SK-N-MC (cell line): ENCODE data around the gene SULT1A2.
"Not testable (repeated sequence)": the region's sequence is repeated elsewhere in the genome, so short reads cannot be mapped to it uniquely, and the experiment has no call there.

Experiments
- DNase-seq: peaks from one replicate; pipeline ENCODE4 v3.0.0-alpha.2; 2011; ENCODE audit warnings: low read depth, low spot score
- H3K27ac ChIP-seq: fragments of 200-600 bp; sonication (generic); 2 replicates; pipeline ENCODE4 v1.5.1; 2016; ENCODE audit warnings: mixed run types
- H3K36me3 ChIP-seq: fragments of 200-600 bp; sonication (generic); 2 replicates; pipeline ENCODE4 v1.6.1; 2017; ENCODE audit warnings: antibody characterized with exemption, low read length, mixed read lengths; ENCODE audit not compliant: insufficient read depth
- H3K4me3 ChIP-seq: fragments of 200-600 bp; sonication (generic); 2 replicates; pipeline ENCODE4 v1.5.1; 2016
- H3K9ac ChIP-seq: fragments of 200-600 bp; sonication (generic); 2 replicates; pipeline ENCODE4 v1.8.0; 2017; ENCODE audit warnings: mixed run types, mixed read lengths; ENCODE audit not compliant: insufficient read length
- H3K9me3 ChIP-seq: fragments of 200-600 bp; sonication (generic); 2 replicates; pipeline ENCODE4 v1.6.1; 2017; ENCODE audit warnings: low read depth, mild to moderate bottlenecking, antibody characterized with exemption, low read length, moderate library complexity, mixed read lengths
- EZH2 ChIP-seq: fragments of 200-600 bp; sonication (generic); IDR thresholded peaks from one replicate; pipeline ENCODE4 v1.6.1; 2017; ENCODE audit warnings: antibody characterized with exemption
- FOXP2 ChIP-seq: optimal IDR thresholded peaks from 2 replicates; pipeline ENCODE3; 2011; ENCODE audit warnings: mild to moderate bottlenecking, moderate library complexity; ENCODE audit not compliant: insufficient read depth; ENCODE audit errors: extremely low read length, control extremely low read depth
- POLR2AphosphoS5 ChIP-seq: IDR thresholded peaks from 2 replicates; pipeline ENCODE4 v1.6.1; 2012; ENCODE audit warnings: mild to moderate bottlenecking, low read depth, low read length, borderline replicate concordance

The SULT1A2 gene

DNA sequence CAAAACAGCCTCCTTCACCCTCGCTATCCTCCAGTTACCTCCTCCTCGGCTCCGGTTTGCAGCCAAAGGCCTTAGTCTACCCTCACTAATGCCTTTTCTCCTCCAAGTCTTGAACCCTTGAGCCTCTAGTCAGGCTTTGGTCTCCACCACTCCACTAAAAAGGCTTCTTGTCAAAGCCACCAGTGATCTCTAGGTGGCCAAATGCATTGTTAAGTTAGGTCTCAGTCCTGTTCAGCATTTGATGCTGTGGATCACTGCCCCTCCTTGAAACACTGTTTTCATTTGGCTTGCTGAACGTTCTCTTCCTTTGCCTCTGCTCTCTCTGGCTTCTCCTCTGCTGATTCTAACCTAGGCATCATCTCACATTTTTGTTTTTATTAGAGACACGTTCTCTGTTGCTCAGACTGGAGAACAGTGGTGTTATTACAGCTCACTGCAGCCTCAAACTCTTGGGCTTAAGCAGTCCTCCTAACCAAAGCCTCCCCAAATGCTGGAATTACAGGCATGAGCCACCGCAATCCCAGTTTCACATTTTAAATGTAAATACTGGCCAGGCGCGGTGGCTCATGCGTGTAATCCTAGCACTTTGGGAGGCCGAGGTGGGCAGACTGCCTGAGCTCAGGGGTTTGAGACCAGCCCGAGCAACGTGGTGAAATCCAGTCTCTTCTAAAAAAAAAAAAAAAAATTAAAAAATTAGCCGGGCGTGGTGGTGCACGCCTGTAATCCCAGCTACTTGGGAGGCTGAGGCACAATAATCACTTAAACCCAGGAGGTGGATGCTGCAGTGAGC, 42.0 kb downstream of the SULT1A2 start:
- Histone ChIP-seq H3K36me3 (peaks cover 24% of the 10 kb centered on the region), H3K4me3 (peak overlapping the region; percentile 97), H3K27ac (no peak overlapping the region), H3K9me3 (no peaks in the 10 kb centered on the region), H3K9ac (peak overlapping the region; percentile 35)
- no peak for DNase-seq
- TF ChIP-seq FOXP2 (no peak), EZH2 (no peak), POLR2AphosphoS5 (no peak)

DNA sequence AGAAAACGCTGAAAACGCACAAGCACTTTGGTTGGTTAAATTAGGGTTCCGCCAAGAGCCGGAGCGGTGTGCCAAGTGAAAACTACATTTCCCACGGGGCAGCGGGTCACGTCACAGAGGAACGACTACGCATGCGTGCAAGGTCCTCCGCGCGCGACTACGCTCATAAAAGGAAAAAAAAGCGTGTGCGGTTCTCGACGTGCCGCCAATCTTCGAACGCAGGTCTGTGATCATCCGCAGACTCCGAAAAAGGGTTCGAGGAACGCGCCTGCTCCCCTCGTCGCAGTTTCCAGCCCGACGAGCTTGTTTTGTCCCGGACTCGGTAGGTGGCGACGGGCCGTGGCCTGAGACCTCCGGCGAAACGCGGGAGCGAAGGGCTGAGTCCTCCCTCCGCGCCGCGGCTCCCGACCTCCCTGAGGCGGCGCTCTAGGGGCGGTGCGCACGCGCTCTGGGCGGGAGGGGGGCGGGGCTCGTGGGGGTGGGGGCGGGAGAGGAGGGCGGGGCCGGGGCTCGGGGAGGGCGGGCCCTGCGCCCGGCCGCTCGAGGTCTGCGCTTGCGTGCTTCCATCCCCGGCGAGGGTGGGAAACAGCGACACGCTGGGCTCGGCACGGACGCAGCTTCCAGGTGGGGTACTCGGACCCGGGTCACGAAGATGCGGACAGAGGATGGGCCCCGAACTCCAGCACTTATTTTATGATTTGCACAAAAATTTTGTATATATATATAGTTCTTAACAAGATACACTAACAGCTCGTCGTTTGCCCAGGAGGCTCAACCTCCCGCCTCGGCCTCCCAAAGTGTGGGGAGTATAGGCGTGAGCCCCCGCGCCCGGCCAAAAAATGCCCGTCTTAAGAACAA, 42.8 kb downstream of the SULT1A2 start, which contains the start of gene SGF29:
TSS of gene SGF29 (plus strand) at position 145 of the 858 bp plus-strand sequence. CDS start 27,150 bp downstream, outside the sequence.
- Histone ChIP-seq H3K4me3 (peak within 1 kb of the TSS; percentile 97), H3K36me3 (peaks cover 19% of the 10 kb centered on the region), H3K9ac (peak within 1 kb of the TSS; percentile 99), H3K27ac (peak within 1 kb of the TSS; percentile 99), H3K9me3 (no peaks in the 10 kb centered on the region)
- TF ChIP-seq FOXP2 (peak; percentile 30), EZH2 (no peak), POLR2AphosphoS5 (peak; percentile 99)
- peak; percentile 80 for DNase-seq

DNA sequence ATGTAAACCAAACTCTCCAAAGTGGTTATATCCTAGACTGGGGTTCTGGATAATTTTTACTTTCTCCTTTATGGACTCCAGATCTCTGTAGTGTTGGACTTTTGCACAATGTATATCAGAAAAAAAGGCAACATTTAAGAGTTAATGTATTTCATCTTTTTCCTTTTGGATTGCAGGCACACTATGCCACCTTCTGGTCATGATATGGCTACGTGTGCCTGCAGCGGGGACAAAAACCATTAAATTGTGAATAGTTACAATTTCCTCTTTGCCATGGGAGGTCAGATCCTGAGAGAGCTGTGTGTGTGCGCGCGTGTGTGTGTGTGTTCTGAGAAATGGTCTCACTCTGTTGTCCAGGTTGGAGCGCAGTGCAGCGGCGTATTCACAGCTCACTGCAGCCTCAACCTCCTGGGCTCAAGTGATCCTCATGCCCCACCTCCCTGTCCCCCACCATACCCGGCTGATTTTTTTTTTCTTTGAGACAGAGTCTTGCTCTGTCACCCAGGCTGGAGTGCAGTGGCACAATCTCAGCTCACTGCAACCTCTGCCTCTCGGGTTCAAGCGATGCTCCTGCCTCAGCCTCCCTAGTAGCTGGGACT, 47.5 kb downstream of the SULT1A2 start:
- H3K27ac ChIP-seq, result no peak overlapping the region
- no peak for TF ChIP-seq FOXP2
- no peak for TF ChIP-seq POLR2AphosphoS5
- TF ChIP-seq EZH2, result no peak
- DNase-seq, result no peak
- H3K9ac ChIP-seq, result no peak overlapping the region
- no peak overlapping the region for H3K4me3 ChIP-seq
- no peaks in the 10 kb centered on the region for H3K36me3 ChIP-seq
- no peaks in the 10 kb centered on the region for H3K9me3 ChIP-seq

DNA sequence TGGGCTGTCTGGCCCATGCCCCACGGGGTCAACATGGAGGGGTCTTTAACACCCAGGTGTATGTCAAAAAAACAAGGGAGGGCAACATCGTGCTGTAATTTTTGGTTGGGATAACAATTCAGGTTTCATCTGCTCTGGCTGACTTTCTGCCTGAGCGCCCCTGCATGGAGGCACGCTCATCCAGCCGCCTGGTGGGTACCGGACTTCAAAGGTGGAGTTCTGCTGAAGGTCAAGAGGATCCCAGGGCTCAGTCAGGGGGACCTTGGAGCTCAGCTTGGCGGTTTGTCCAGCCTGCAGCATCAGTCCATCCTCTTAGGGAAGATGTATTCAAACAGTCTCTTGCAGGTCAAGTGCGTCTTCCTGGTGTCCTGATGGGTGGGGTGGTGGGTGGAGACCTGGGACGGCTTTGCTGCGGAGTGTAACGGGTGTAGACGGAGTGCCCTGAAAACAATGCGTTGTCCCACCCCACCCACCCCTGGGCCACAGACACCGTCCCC, 48.5 kb downstream of the SULT1A2 start:
- TF ChIP-seq POLR2AphosphoS5 (no peak), FOXP2 (no peak), EZH2 (no peak)
- H3K36me3 ChIP-seq, result no peaks in the 10 kb centered on the region
- H3K9me3 ChIP-seq, result no peaks in the 10 kb centered on the region
- DNase-seq, result no peak
- no peak overlapping the region for H3K9ac ChIP-seq
- no peak overlapping the region for H3K4me3 ChIP-seq
- no peak overlapping the region for H3K27ac ChIP-seq

DNA sequence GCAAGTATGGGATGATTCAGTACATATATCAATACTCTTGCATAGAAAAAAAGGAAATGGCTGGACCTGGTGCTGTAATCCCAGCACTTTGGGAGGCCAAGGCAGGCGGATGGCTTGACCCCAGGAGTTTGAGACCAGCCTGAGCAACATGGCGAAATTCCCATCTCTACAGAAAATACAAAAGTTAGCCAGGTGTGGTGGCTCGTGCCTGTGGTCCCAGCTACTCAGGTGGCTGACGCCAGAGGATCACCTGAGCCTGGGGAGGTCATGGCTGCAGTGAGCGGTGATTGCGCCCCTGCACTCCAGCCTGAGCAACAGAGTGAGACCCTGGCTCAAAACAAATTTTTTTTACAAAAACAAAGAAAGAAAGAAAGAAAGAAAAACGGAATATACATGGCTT, 50.2 kb downstream of the SULT1A2 start:
- no peak for DNase-seq

DNA sequence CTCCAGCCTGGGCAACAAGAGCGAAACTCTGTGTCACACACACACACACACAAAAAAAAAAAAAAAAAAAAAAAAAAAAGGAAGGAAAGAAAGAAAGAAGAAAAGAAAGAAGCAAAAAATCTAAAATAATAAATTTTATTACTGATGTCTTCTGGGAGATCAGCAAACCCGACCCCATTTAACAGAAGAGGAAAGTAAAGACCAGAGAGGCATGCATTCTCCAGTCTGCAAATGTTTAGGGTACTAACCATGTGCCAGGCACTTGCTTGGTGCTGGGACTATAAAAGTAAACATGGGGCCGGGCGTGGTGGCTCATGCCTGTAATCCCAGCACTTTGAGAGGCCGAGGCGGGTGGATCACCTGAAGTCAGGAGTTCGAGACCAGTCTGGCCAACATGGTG, 50.9 kb downstream of the SULT1A2 start:
- not testable (repeated sequence) for H3K9ac ChIP-seq, H3K27ac ChIP-seq, DNase-seq

More for the DNA sequence above, 50.2 kb downstream of the SULT1A2 start:
- TF ChIP-seq EZH2 (no peak), FOXP2 (no peak), POLR2AphosphoS5 (no peak)
- Histone ChIP-seq H3K4me3 (no peak overlapping the region), H3K9me3 (no peaks in the 10 kb centered on the region), H3K27ac (no peak overlapping the region), H3K36me3 (no peaks in the 10 kb centered on the region), H3K9ac (no peak overlapping the region)

DNA sequence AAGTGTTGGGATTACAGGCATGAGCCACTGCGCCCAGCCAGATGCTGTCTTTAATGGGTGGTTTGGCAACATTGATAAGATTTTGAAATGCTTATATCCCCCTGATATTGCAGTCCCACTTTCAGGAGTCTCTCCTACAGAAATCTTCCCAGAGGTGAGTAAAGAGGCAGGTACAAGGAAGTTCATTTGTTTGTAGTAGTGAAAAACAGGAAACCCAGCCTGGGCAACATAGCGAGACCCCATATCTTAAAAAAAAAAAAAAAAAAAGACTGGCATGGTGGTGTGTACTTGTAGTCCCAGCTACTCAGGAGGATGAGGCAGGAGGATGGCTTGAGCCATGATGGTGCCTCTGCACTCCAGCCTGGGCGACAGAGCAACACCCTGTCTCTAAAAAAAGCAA, 51.9 kb downstream of the SULT1A2 start:
- no peak for TF ChIP-seq EZH2
- no peak for TF ChIP-seq POLR2AphosphoS5
- TF ChIP-seq FOXP2, result no peak
- no peaks in the 10 kb centered on the region for H3K36me3 ChIP-seq
- H3K9me3 ChIP-seq, result no peaks in the 10 kb centered on the region
- H3K9ac ChIP-seq, result no peak overlapping the region
- DNase-seq, result no peak
- no peak overlapping the region for H3K4me3 ChIP-seq
- H3K27ac ChIP-seq, result no peak overlapping the region

More for the DNA sequence above, 50.9 kb downstream of the SULT1A2 start:
- not testable (repeated sequence) for H3K36me3 ChIP-seq, H3K9me3 ChIP-seq, H3K4me3 ChIP-seq

DNA sequence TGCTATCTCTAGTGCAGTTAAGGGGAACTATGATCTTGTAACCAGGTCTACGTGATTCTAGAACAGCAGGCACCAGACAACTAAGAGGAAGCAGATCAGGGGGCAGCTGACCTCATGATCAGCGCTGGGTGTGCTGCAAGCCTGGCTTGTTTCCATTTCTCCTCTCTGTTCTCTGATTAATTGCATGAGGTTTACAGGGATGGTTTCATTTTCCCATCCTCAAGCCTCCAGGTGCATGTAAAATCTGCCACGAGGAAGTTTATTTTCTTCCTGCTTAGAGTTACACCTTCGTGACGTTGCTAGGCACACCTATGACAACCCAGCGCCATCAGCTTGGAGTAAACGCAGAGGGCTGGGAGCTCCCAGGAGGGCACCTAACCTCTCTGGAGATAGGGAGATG, 53.8 kb downstream of the SULT1A2 start:
- Histone ChIP-seq H3K9me3 (no peaks in the 10 kb centered on the region), H3K36me3 (no peaks in the 10 kb centered on the region), H3K27ac (no peak overlapping the region), H3K4me3 (no peak overlapping the region), H3K9ac (no peak overlapping the region)
- TF ChIP-seq EZH2 (no peak), POLR2AphosphoS5 (no peak), FOXP2 (no peak)
- no peak for DNase-seq
